Measurements from ENCODE around the gene PON1.

The PON1 gene

GRCh38 chr7:95324431-95324830 lies at the start of gene PON1:
Gene PON1, minus strand, starts transcription at chr7:95324532. Its CDS starts 57 bp downstream, at chr7:95324475.
- DNase-seq, result no peak

GRCh38 chr7:95373323-95373722 lies 49.0 kb upstream of the PON1 start:
- no peak for DNase-seq

GRCh38 chr7:95368235-95368634 lies 43.9 kb upstream of the PON1 start:
- DNase-seq, result no peak

- DNase-seq, result no peak
Observed at GRCh38 chr7:95367606-95368005, 43.3 kb upstream of the PON1 start.

GRCh38 chr7:95365151-95365550 lies 40.8 kb upstream of the PON1 start:
- no peak for DNase-seq

GRCh38 chr7:95357623-95358022 lies 33.3 kb upstream of the PON1 start:
- no peak for DNase-seq

GRCh38 chr7:95342642-95343307 lies 18.4 kb upstream of the PON1 start:
- no peak for DNase-seq

- DNase-seq, result no peak
Observed at GRCh38 chr7:95342029-95342428, 17.7 kb upstream of the PON1 start.

GRCh38 chr7:95340491-95340890 lies 16.2 kb upstream of the PON1 start:
- no peak for DNase-seq

GRCh38 chr7:95338832-95339231 lies 14.5 kb upstream of the PON1 start:
- no peak for DNase-seq

- DNase-seq, result no peak
Observed at GRCh38 chr7:95335093-95335492, 10.8 kb upstream of the PON1 start.

GRCh38 chr7:95334447-95334846 lies 10.1 kb upstream of the PON1 start:
- DNase-seq, result no peak

GRCh38 chr7:95330961-95331337 lies 6.6 kb upstream of the PON1 start:
- no peak for DNase-seq

- no peak for DNase-seq
Observed at GRCh38 chr7:95330204-95330960, 6.0 kb upstream of the PON1 start.

- DNase-seq, result no peak
Observed at GRCh38 chr7:95327356-95327755, 3.0 kb upstream of the PON1 start.

GRCh38 chr7:95323410-95324129 lies 762 bp downstream of the PON1 start:
- no peak for DNase-seq

GRCh38 chr7:95322854-95323253 lies 1.5 kb downstream of the PON1 start:
- no peak for DNase-seq

GRCh38 chr7:95322396-95322795 lies 1.9 kb downstream of the PON1 start:
- DNase-seq, result no peak

- DNase-seq, result no peak
Observed at GRCh38 chr7:95321720-95322119, 2.6 kb downstream of the PON1 start.

- DNase-seq, result no peak
Observed at GRCh38 chr7:95320651-95321050, 3.7 kb downstream of the PON1 start.

- no peak for DNase-seq
Observed at GRCh38 chr7:95319570-95319969, 4.8 kb downstream of the PON1 start.

- DNase-seq, result no peak
Observed at GRCh38 chr7:95318501-95319100, 5.7 kb downstream of the PON1 start.

- DNase-seq, result no peak
Observed at GRCh38 chr7:95317966-95318365, 6.4 kb downstream of the PON1 start.

GRCh38 chr7:95317546-95317945 lies 6.8 kb downstream of the PON1 start:
- no peak for DNase-seq

Data from activated CD4-positive, CD25-positive, alpha-beta regulatory T cell (primary cell).